CD14-positive monocyte (primary cell): Measurements from ENCODE around the gene MAN1C1. TPM values are rescaled to one million over a fixed set of nuclear protein-coding genes. Genes with fewer than 3 reads are reported as not detected.

Experiments
- DNase-seq, 3 donors: peaks; one replicate each; pipeline ENCODE4 v3.0.0-alpha.2; 2011 to 2022
- H2AFZ ChIP-seq: 2 replicates; pipeline ENCODE4 v1.6.0; 2012; ENCODE audit warnings: mild to moderate bottlenecking, low read depth, low read length, inconsistent platforms; ENCODE audit not compliant: insufficient read depth, poor library complexity, severe bottlenecking
- H3K27ac ChIP-seq, 2 donors: 1 replicate in 1 of 2; 2 replicates in 1 of 2; pipeline ENCODE4 v1.5.1; 2012 to 2013; ENCODE audit warnings: low read length in 2 of 2, control low read depth in 1 of 2, inconsistent platforms in 1 of 2, low read depth in 1 of 2, mild to moderate bottlenecking in 1 of 2
- H3K27me3 ChIP-seq, 2 donors: one replicate each; pipeline versions ENCODE4 v1.6.0 to v1.6.1; 2011 to 2013; ENCODE audit warnings: low read length in 2 of 2; ENCODE audit not compliant: control insufficient read depth in 2 of 2, insufficient read depth in 2 of 2
- H3K36me3 ChIP-seq, 2 donors: replicated peaks in 1 of 2; 1 replicate in 1 of 2; 2 replicates in 1 of 2; pipeline versions ENCODE4 v1.5.1 to v1.6.1; 2012 to 2013; ENCODE audit warnings: low read length in 2 of 2, control low read depth in 1 of 2, inconsistent platforms in 1 of 2, mild to moderate bottlenecking in 1 of 2; ENCODE audit not compliant: insufficient read depth in 2 of 2, control insufficient read depth in 1 of 2
- H3K4me1 ChIP-seq, 2 donors: 1 replicate in 1 of 2; 2 replicates in 1 of 2; pipeline versions ENCODE4 v1.5.1 to v1.6.1; 2012 to 2013; ENCODE audit warnings: low read length in 2 of 2, control low read depth in 1 of 2, inconsistent platforms in 1 of 2, mild to moderate bottlenecking in 1 of 2, moderate library complexity in 1 of 2; ENCODE audit not compliant: insufficient read depth in 2 of 2, control insufficient read depth in 1 of 2
- H3K4me2 ChIP-seq: replicated peaks from 2 replicates; pipeline ENCODE3; 2012; ENCODE audit warnings: low read length, moderate library complexity, mild to moderate bottlenecking; ENCODE audit not compliant: poor library complexity, severe bottlenecking; ENCODE audit errors: extremely low read depth
- H3K4me3 ChIP-seq, 3 experiments: fragments of 200-600 bp in 1 of 3; sonication (generic) in 1 of 3; replicated peaks in 1 of 3; 1 replicate in 2 of 3; 2 replicates in 1 of 3; pipeline ENCODE4 v1.5.1; 2011 to 2013; ENCODE audit warnings: low read length in 3 of 3, mild to moderate bottlenecking in 3 of 3, control low read depth in 2 of 3, low read depth in 2 of 3, inconsistent platforms in 1 of 3, moderate library complexity in 1 of 3
- H3K79me2 ChIP-seq: 2 replicates; pipeline ENCODE4 v1.6.0; 2012; ENCODE audit warnings: mild to moderate bottlenecking, control low read depth, inconsistent platforms, low read length, moderate library complexity; ENCODE audit not compliant: insufficient read depth
- H3K9ac ChIP-seq: 2 replicates; pipeline ENCODE4 v1.6.0; 2017; ENCODE audit warnings: low read length, mild to moderate bottlenecking; ENCODE audit not compliant: insufficient read depth, poor library complexity, severe bottlenecking
- H3K9me3 ChIP-seq, 2 donors: replicated peaks in 1 of 2; 1 replicate in 1 of 2; 2 replicates in 1 of 2; pipeline versions ENCODE4 v1.5.1 to v1.6.1; 2012 to 2013; ENCODE audit warnings: low read length in 2 of 2, control low read depth in 1 of 2; ENCODE audit not compliant: control insufficient read depth in 1 of 2, insufficient read depth in 1 of 2
- H4K20me1 ChIP-seq: 2 replicates; pipeline ENCODE4 v1.6.0; 2012; ENCODE audit warnings: mild to moderate bottlenecking, low read length, control low read depth, moderate library complexity; ENCODE audit not compliant: insufficient read depth
- H3K27ac Mint-ChIP-seq, 7 donors: one replicate each; pipeline ENCODE4 v1.8.0; 2020; ENCODE audit warnings: mild to moderate bottlenecking in 7 of 7, mixed read lengths in 7 of 7, moderate library complexity in 6 of 7, inconsistent platforms in 2 of 7
- H3K27me3 Mint-ChIP-seq, 3 donors: one replicate each; pipeline ENCODE4 v1.8.0; 2021 to 2022; ENCODE audit warnings: low read depth in 3 of 3, mild to moderate bottlenecking in 3 of 3, mixed read lengths in 3 of 3, moderate library complexity in 3 of 3, inconsistent platforms in 1 of 3
- H3K36me3 Mint-ChIP-seq, 2 donors: one replicate each; pipeline ENCODE4 v1.8.0; 2020; ENCODE audit warnings: mixed read lengths in 2 of 2, inconsistent platforms in 1 of 2, mild to moderate bottlenecking in 1 of 2
- H3K4me1 Mint-ChIP-seq: one replicate; pipeline ENCODE4 v1.8.0; 2020; ENCODE audit warnings: mild to moderate bottlenecking, mixed read lengths
- H3K4me3 Mint-ChIP-seq, 2 donors: one replicate each; pipeline ENCODE4 v1.8.0; 2020; ENCODE audit warnings: mild to moderate bottlenecking in 2 of 2, mixed read lengths in 2 of 2, moderate library complexity in 1 of 2
- H3K9me3 Mint-ChIP-seq, 7 donors: one replicate each; pipeline ENCODE4 v1.8.0; 2020 to 2022; ENCODE audit warnings: mixed read lengths in 7 of 7, mild to moderate bottlenecking in 6 of 7, moderate library complexity in 6 of 7, inconsistent platforms in 2 of 7
- CTCF ChIP-seq: fragments of 200-600 bp; IDR thresholded peaks from one replicate; pipeline ENCODE4 v1.8.0; 2022; ENCODE audit warnings: antibody characterized with exemption, mild to moderate bottlenecking
- WGBS: methylation state at CpG from one replicate; pipeline ENCODE4 v1.1.5; 2013; ENCODE audit warnings: missing lambda C conversion rate; ENCODE audit not compliant: insufficient coverage; 5-methylcytosine and 5-hydroxymethylcytosine counted together
- intact Hi-C, 2 donors: fragments of 100-400 bp; cut with micrococcal nuclease; formaldehyde crosslinking; loops; one replicate each; pipeline versions ENCODE4 v1.15.0 to v1.15.1; 2023
- polyA plus RNA-seq, 3 donors: library from polyadenylated mRNA; depleted of rRNA in 1 of 3; unstranded in 2 of 3; stranded (reverse) in 1 of 3; fragments of 300-500 nt in 2 of 3; fragments of >200 nt in 1 of 3; fragmentation: Illumina TruSeq in 2 of 3; gene quantifications; 1 replicate in 2 of 3; 2 replicates in 1 of 3; pipeline ENCODE4 v1.2.3, GENCODE V29; 2012 to 2021

MAN1C1 gene
- polyA plus RNA-seq, 3 donors, result 1.2 to 7.2 (median 1.7) TPM

GRCh38 chr1:25649505-25650288, 33.1 kb downstream of the MAN1C1 start:
- 91% methylated on average over 4 of the region's 11 CpGs for WGBS
- intact Hi-C loops, result no loop called here
- H3K4me2 ChIP-seq, result no peak overlapping the region
- no peak overlapping the region for H3K27ac ChIP-seq
- no peak overlapping the region for H3K9ac ChIP-seq
- peaks cover 2 to 26% of the 10 kb centered on the region in 2 donors for H3K36me3 ChIP-seq
- no peaks in the 10 kb centered on the region for H3K27me3 ChIP-seq
- H3K36me3 Mint-ChIP-seq, result peaks cover 22 to 26% of the 10 kb centered on the region in 2 donors
- H3K4me1 Mint-ChIP-seq, result no peaks in the 10 kb centered on the region
- no peaks in the 10 kb centered on the region for H3K79me2 ChIP-seq
- H2AFZ ChIP-seq, result no peak overlapping the region
- no peak for TF ChIP-seq CTCF
- no peaks in the 10 kb centered on the region for H3K9me3 ChIP-seq
- H3K9me3 Mint-ChIP-seq, result peaks cover 0 to 1% (median 0%) of the 10 kb centered on the region in 7 donors
- no peak overlapping the region for H3K4me3 ChIP-seq
- no peak for DNase-seq
- peaks cover 3 to 9% (median 3%) of the 10 kb centered on the region in 3 donors for H3K27me3 Mint-ChIP-seq
- no peak overlapping the region for H3K4me3 Mint-ChIP-seq
- no peaks in the 10 kb centered on the region for H3K4me1 ChIP-seq
- H3K27ac Mint-ChIP-seq, result no peak overlapping the region
- H4K20me1 ChIP-seq, result peaks cover 32% of the 10 kb centered on the region

DNA sequence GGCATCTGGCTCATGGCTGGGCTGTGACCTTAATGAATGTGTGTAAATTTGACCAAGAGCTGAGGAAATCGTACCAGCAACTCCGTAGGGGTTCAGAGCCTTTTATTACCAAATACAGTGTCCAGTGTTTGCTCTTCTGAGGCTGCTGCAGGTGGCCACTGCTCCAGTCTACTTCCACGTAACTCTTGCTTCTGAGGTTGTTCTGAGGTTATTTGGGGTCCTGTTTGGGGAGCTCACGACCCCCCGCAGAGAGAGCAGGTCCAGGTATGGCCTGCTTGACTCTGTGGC, 33.6 kb downstream of the MAN1C1 start:
- peaks cover 2 to 21% of the 10 kb centered on the region in 2 donors for H3K36me3 ChIP-seq
- intact Hi-C loops, result no loop called here
- no peak overlapping the region for H3K4me3 ChIP-seq
- Mint-ChIP-seq H3K27ac (no peak overlapping the region), H3K4me3 (no peak overlapping the region), H3K36me3 (peaks cover 19 to 25% of the 10 kb centered on the region in 2 donors), H3K9me3 (peaks cover 0 to 1% (median 0%) of the 10 kb centered on the region in 7 donors), H3K27me3 (peaks cover 1 to 9% (median 2%) of the 10 kb centered on the region in 3 donors), H3K4me1 (no peaks in the 10 kb centered on the region)
- no peaks in the 10 kb centered on the region for H3K9me3 ChIP-seq
- no peak overlapping the region for H3K9ac ChIP-seq
- H3K4me2 ChIP-seq, result no peak overlapping the region
- no peak overlapping the region for H2AFZ ChIP-seq
- no peaks in the 10 kb centered on the region for H3K79me2 ChIP-seq
- H3K27me3 ChIP-seq, result no peaks in the 10 kb centered on the region
- WGBS, result no CpG with 5 or more reads among the region's 5 CpGs
- no peak for DNase-seq
- peaks cover 32% of the 10 kb centered on the region for H4K20me1 ChIP-seq
- H3K27ac ChIP-seq, result no peak overlapping the region
- no peak for TF ChIP-seq CTCF
- H3K4me1 ChIP-seq, result no peaks in the 10 kb centered on the region
